Suprapubic skin (tissue), 4 donors: ENCODE results near the gene CD84. TPM values are rescaled to one million over a fixed set of nuclear protein-coding genes. Genes with fewer than 3 reads are reported as not detected.

ENCODE experiments used
- DNase-seq, 2 donors: peaks; one replicate each; pipeline ENCODE4 v3.0.0-alpha.2; 2019; ENCODE audit warnings: low spot score in 2 of 2
- H3K27ac ChIP-seq: fragments of 200-600 bp; sonication (generic); one replicate; pipeline ENCODE4 v1.5.1; 2019
- H3K27me3 ChIP-seq: fragments of 200-600 bp; sonication (generic); one replicate; pipeline ENCODE4 v1.5.1; 2019
- H3K36me3 ChIP-seq: fragments of 200-600 bp; sonication (generic); one replicate; pipeline ENCODE4 v1.5.1; 2019
- H3K4me1 ChIP-seq: fragments of 200-600 bp; sonication (generic); one replicate; pipeline ENCODE4 v1.5.1; 2019
- H3K4me3 ChIP-seq: fragments of 200-600 bp; sonication (generic); one replicate; pipeline ENCODE4 v1.5.1; 2019; ENCODE audit warnings: mild to moderate bottlenecking
- H3K9me3 ChIP-seq: fragments of 200-600 bp; sonication (generic); one replicate; pipeline ENCODE4 v1.5.1; 2019
- CTCF ChIP-seq, 2 donors: fragments of 200-600 bp in 1 of 2; fragments of 450-650 bp in 1 of 2; sonication (generic) in 1 of 2; IDR thresholded peaks; one replicate each; pipeline ENCODE4 v1.5.1; 2016 to 2019; ENCODE audit warnings: antibody characterized with exemption in 2 of 2, mild to moderate bottlenecking in 1 of 2, moderate library complexity in 1 of 2
- EP300 ChIP-seq: sonication (generic); formaldehyde crosslinking; IDR thresholded peaks from one replicate; pipeline ENCODE4 v1.6.1; 2017; ENCODE audit warnings: antibody characterized with exemption
- POLR2A ChIP-seq, 2 donors: fragments of 450-650 bp; IDR thresholded peaks; one replicate each; pipeline ENCODE4 v1.6.1; 2017; ENCODE audit warnings: antibody characterized with exemption in 2 of 2, mild to moderate bottlenecking in 2 of 2, moderate library complexity in 2 of 2
- POLR2AphosphoS5 ChIP-seq, 3 donors: sonication (generic); formaldehyde crosslinking; IDR thresholded peaks; one replicate each; pipeline ENCODE4 v1.6.1; 2017; ENCODE audit warnings: antibody characterized with exemption in 3 of 3
- WGBS: methylation state at CpG from one replicate; pipeline ENCODE4 v1.1.5; 2018; 5-methylcytosine and 5-hydroxymethylcytosine counted together
- total RNA-seq, 4 donors: library from RNA; depleted of rRNA; stranded (reverse); fragments of >200 nt; gene quantifications; one replicate each; pipeline ENCODE4 v1.1.0, GENCODE V29; 2016

Gene CD84
- total RNA-seq, 4 donors from 2014 or later, result 1.2 to 9.0 (median 2.3) TPM

GRCh38 chr1:160625321-160625720, 46.0 kb upstream of the CD84 start:
- H3K4me3 ChIP-seq, result no peak overlapping the region
- TF ChIP-seq EP300, result no peak
- no peak for TF ChIP-seq POLR2A (IDR thresholded peaks at IDR 0.05)
- TF ChIP-seq POLR2AphosphoS5 (IDR thresholded peaks at IDR 0.05), result no peak
- TF ChIP-seq CTCF (IDR thresholded peaks at IDR 0.05), result no peak
- H3K36me3 ChIP-seq, result no peaks in the 10 kb centered on the region
- H3K27me3 ChIP-seq, result no peaks in the 10 kb centered on the region
- no peak overlapping the region for H3K27ac ChIP-seq
- WGBS, result 82% methylated on average over 1 of the region's 1 CpG
- H3K9me3 ChIP-seq, result no peaks in the 10 kb centered on the region
- peaks cover 9% of the 10 kb centered on the region for H3K4me1 ChIP-seq
- no peak for DNase-seq

- WGBS, result 81% methylated on average over 3 of the region's 3 CpGs
- no peaks in the 10 kb centered on the region for H3K27me3 ChIP-seq
Observed at GRCh38 chr1:160624464-160624863, 45.2 kb upstream of the CD84 start.

GRCh38 chr1:160623862-160624261, 44.6 kb upstream of the CD84 start:
- TF ChIP-seq CTCF (IDR thresholded peaks at IDR 0.05) (no peak), POLR2A (IDR thresholded peaks at IDR 0.05) (no peak), POLR2AphosphoS5 (IDR thresholded peaks at IDR 0.05) (no peak), EP300 (no peak)
- Histone ChIP-seq H3K36me3 (no peaks in the 10 kb centered on the region), H3K27me3 (no peaks in the 10 kb centered on the region), H3K4me3 (no peak overlapping the region), H3K9me3 (no peaks in the 10 kb centered on the region), H3K4me1 (no peaks in the 10 kb centered on the region), H3K27ac (no peak overlapping the region)
- 50% methylated on average over 1 of the region's 1 CpG for WGBS
- DNase-seq, result no peak

More at GRCh38 chr1:160624464-160624863, 45.2 kb upstream of the CD84 start:
- no peak for DNase-seq
- TF ChIP-seq POLR2A (IDR thresholded peaks at IDR 0.05), result no peak
- no peak for TF ChIP-seq CTCF (IDR thresholded peaks at IDR 0.05)
- no peak for TF ChIP-seq POLR2AphosphoS5 (IDR thresholded peaks at IDR 0.05)
- no peak for TF ChIP-seq EP300
- Histone ChIP-seq H3K4me1 (peaks cover under 1% of the 10 kb centered on the region), H3K4me3 (no peak overlapping the region), H3K27ac (no peak overlapping the region), H3K9me3 (no peaks in the 10 kb centered on the region), H3K36me3 (no peaks in the 10 kb centered on the region)

- 87% methylated on average over 3 of the region's 3 CpGs for WGBS
- Histone ChIP-seq H3K36me3 (no peaks in the 10 kb centered on the region), H3K4me1 (no peaks in the 10 kb centered on the region), H3K9me3 (no peaks in the 10 kb centered on the region), H3K27me3 (no peaks in the 10 kb centered on the region), H3K27ac (no peak overlapping the region), H3K4me3 (no peak overlapping the region)
- TF ChIP-seq POLR2AphosphoS5 (IDR thresholded peaks at IDR 0.05) (no peak), POLR2A (IDR thresholded peaks at IDR 0.05) (no peak), CTCF (IDR thresholded peaks at IDR 0.05) (no peak), EP300 (no peak)
- DNase-seq, result no peak
Observed at GRCh38 chr1:160623227-160623633, 43.9 kb upstream of the CD84 start.

- TF ChIP-seq EP300 (no peak), POLR2AphosphoS5 (IDR thresholded peaks at IDR 0.05) (no peak)
- Histone ChIP-seq H3K4me1 (no peaks in the 10 kb centered on the region), H3K9me3 (no peaks in the 10 kb centered on the region), H3K36me3 (no peaks in the 10 kb centered on the region), H3K4me3 (no peak overlapping the region), H3K27ac (no peak overlapping the region), H3K27me3 (no peaks in the 10 kb centered on the region)
- no peak for DNase-seq
- 84% methylated on average over 5 of the region's 5 CpGs for WGBS
Observed at GRCh38 chr1:160622501-160623226, 43.4 kb upstream of the CD84 start.
